BLaER1 (cell line): ENCODE results near the gene MTUS2.

ENCODE experiments used
- H3K27ac ChIP-seq: shearing (Covaris generic); formaldehyde crosslinking; 2 replicates; pipeline ENCODE4 v1.8.1; 2022
- H3K27me3 ChIP-seq: shearing (Covaris generic); formaldehyde crosslinking; 2 replicates; pipeline ENCODE4 v1.8.1; 2022
- H3K36me3 ChIP-seq: shearing (Covaris generic); formaldehyde crosslinking; 2 replicates; pipeline ENCODE4 v1.8.1; 2022
- H3K4me1 ChIP-seq: shearing (Covaris generic); formaldehyde crosslinking; 2 replicates; pipeline ENCODE4 v1.8.1; 2022
- H3K4me2 ChIP-seq: shearing (Covaris generic); formaldehyde crosslinking; 2 replicates; pipeline ENCODE4 v1.8.1; 2022
- H3K4me3 ChIP-seq: shearing (Covaris generic); formaldehyde crosslinking; 2 replicates; pipeline ENCODE4 v1.8.1; 2022
- H3K9ac ChIP-seq: shearing (Covaris generic); formaldehyde crosslinking; 2 replicates; pipeline ENCODE4 v1.8.1; 2022
- H3K9me3 ChIP-seq: shearing (Covaris generic); formaldehyde crosslinking; 2 replicates; pipeline ENCODE4 v1.8.1; 2022
- H4K20me1 ChIP-seq: shearing (Covaris generic); formaldehyde crosslinking; 2 replicates; pipeline ENCODE4 v1.8.1; 2022
- Cebpa-rat ChIP-seq: shearing (Covaris generic); IDR thresholded peaks from 2 replicates; pipeline ENCODE4 v1.8.1; 2022

MTUS2 gene

DNA sequence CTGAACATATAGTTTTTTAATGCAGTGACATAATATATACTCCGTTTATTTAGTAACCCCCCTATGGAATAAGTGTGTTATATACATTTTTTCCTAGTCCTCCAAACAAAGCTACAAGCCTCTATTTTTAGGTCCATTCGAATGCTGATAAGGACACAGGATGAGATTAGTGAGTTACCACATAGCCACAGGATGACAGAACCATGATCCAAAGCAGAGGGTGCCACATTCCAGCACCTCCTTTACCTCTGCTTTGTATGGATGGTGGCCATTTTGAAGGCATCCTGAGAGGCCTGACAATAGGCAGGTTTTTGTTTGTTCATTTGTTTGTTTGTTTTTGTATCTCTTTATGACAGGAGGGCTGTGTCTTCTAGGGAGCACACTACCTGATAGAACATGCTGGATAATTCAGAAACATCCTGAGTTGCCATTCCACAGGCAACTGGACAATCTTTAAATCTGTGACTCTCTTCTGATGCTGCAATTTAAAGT is 186.3 kb downstream of the MTUS2 start:
- no peaks in the 10 kb centered on the region for H3K27me3 ChIP-seq

DNA sequence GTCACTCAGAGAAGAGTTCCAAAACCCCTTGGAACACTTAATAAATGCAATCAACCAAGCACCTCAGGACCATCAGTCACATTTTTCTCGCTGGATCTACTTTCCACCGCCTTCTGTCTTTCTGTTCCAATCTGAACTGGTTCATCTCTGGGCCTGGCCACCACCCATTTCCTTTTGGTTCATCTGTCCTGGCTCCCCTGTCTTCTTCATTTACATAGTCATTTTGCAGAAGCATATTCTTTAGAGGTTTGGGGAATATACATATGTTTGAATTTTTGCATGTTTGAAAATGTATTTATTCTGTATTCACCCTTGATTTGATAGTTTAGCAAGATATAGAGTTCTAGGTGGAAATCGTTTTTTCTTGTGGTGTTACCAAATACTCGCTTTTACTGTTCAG is 188.2 kb downstream of the MTUS2 start:
- Histone ChIP-seq H3K36me3 (no peaks in the 10 kb centered on the region), H3K27me3 (no peaks in the 10 kb centered on the region), H3K4me1 (no peaks in the 10 kb centered on the region), H4K20me1 (no peaks in the 10 kb centered on the region), H3K9me3 (no peaks in the 10 kb centered on the region), H3K9ac (no peak overlapping the region), H3K4me2 (no peak overlapping the region), H3K27ac (no peak overlapping the region), H3K4me3 (no peak overlapping the region)
- no peak for TF ChIP-seq Cebpa-rat

More for the DNA sequence above, 186.3 kb downstream of the MTUS2 start:
- no peaks in the 10 kb centered on the region for H3K4me1 ChIP-seq
- no peak overlapping the region for H3K27ac ChIP-seq
- H3K9ac ChIP-seq: no peak overlapping the region
- TF ChIP-seq Cebpa-rat: no peak
- H3K4me2 ChIP-seq: no peak overlapping the region
- H3K4me3 ChIP-seq: no peak overlapping the region
- no peaks in the 10 kb centered on the region for H3K9me3 ChIP-seq
- no peaks in the 10 kb centered on the region for H3K36me3 ChIP-seq
- H4K20me1 ChIP-seq: no peaks in the 10 kb centered on the region

- Histone ChIP-seq H3K27ac (no peak overlapping the region), H3K9ac (no peak overlapping the region), H3K4me2 (peak overlapping the region; percentile 60), H3K27me3 (no peaks in the 10 kb centered on the region), H3K4me1 (peaks cover 28% of the 10 kb centered on the region), H3K9me3 (no peaks in the 10 kb centered on the region), H3K4me3 (no peak overlapping the region), H3K36me3 (no peaks in the 10 kb centered on the region), H4K20me1 (no peaks in the 10 kb centered on the region)
- no peak for TF ChIP-seq Cebpa-rat
Observed at GRCh38 chr13:29020314-29020713, 200.2 kb downstream of the MTUS2 start.

- Histone ChIP-seq H3K9me3 (no peaks in the 10 kb centered on the region), H3K27ac (no peak overlapping the region), H3K4me2 (peak overlapping the region; percentile 60), H3K4me1 (peaks cover 28% of the 10 kb centered on the region), H3K9ac (no peak overlapping the region), H4K20me1 (no peaks in the 10 kb centered on the region), H3K4me3 (no peak overlapping the region), H3K36me3 (no peaks in the 10 kb centered on the region), H3K27me3 (no peaks in the 10 kb centered on the region)
- TF ChIP-seq Cebpa-rat: no peak
Observed at GRCh38 chr13:29021311-29021710, 201.2 kb downstream of the MTUS2 start.

DNA sequence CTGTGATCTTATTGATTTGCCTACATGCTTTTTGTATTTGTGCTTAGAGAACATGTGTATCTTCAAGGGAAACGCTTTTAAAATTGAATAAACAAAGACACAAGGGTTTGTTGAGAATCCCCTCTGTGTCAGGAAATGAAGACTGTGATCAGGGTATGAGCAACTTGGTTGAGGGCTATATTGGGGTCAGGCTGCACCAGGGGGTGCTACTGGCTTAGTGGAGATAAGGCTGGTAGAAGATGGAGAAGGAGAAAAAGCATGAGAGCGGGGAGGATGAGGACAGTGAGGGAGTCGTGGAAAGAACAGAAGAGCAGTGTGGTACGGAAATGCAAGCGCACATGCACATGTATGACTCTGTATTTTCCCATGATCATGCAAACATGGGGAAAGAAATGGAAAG is 201.6 kb downstream of the MTUS2 start:
- TF ChIP-seq Cebpa-rat: no peak
- no peak overlapping the region for H3K9ac ChIP-seq
- peak overlapping the region; percentile 60 for H3K4me2 ChIP-seq

DNA sequence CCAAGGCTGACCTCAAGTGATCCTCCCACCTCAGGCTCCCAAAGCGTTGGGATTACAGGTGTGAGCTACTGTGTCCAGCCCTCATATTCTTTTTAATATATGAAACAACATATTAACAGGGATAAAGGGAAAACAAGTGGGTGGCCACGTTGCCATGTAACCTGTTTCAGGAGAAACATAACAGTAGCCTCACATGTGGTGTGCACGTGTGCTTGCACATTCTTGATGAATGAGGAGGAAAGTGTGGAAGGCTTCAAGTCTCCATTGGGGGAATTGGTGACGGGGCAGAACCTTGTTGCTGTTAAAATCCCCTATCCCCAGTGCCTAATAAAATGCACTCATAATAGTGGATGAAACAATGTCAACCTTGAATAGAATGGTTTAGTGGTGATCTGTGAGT is 202.3 kb downstream of the MTUS2 start:
- no peak overlapping the region for H3K9ac ChIP-seq
- H3K4me2 ChIP-seq: no peak overlapping the region
- no peak overlapping the region for H3K27ac ChIP-seq
- no peaks in the 10 kb centered on the region for H3K36me3 ChIP-seq
- H3K9me3 ChIP-seq: peaks cover 4% of the 10 kb centered on the region; the same call in 1 of the 2 replicates
- H3K27me3 ChIP-seq: no peaks in the 10 kb centered on the region
- no peaks in the 10 kb centered on the region for H4K20me1 ChIP-seq
- no peak for TF ChIP-seq Cebpa-rat
- peaks cover 28% of the 10 kb centered on the region for H3K4me1 ChIP-seq
- no peak overlapping the region for H3K4me3 ChIP-seq

More for the DNA sequence above, 201.6 kb downstream of the MTUS2 start:
- Histone ChIP-seq H3K36me3 (no peaks in the 10 kb centered on the region), H3K9me3 (no peaks in the 10 kb centered on the region), H3K4me3 (no peak overlapping the region), H4K20me1 (no peaks in the 10 kb centered on the region), H3K4me1 (peaks cover 28% of the 10 kb centered on the region), H3K27me3 (no peaks in the 10 kb centered on the region), H3K27ac (no peak overlapping the region)

DNA sequence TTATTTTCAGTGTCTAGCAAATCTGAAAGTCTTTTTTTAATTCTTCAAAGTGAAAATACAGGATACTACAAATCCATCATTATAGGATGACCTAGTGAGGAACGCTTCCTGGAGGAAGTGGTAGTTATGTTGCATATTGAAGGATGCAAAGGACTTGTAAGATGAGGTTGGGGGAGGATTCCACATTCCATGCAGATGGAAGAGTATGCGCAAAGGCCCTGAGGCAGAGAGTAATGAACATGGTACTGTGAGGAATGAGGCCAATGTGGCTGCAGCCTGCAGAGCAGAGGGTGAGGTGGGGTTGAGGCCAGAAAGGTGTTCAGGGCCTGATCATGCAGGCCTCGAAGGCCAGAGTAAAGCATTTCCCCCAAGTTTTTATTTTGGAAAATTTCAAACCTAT is 202.8 kb downstream of the MTUS2 start:
- H4K20me1 ChIP-seq: no peaks in the 10 kb centered on the region
- H3K4me1 ChIP-seq: peaks cover 28% of the 10 kb centered on the region
- no peak for TF ChIP-seq Cebpa-rat

DNA sequence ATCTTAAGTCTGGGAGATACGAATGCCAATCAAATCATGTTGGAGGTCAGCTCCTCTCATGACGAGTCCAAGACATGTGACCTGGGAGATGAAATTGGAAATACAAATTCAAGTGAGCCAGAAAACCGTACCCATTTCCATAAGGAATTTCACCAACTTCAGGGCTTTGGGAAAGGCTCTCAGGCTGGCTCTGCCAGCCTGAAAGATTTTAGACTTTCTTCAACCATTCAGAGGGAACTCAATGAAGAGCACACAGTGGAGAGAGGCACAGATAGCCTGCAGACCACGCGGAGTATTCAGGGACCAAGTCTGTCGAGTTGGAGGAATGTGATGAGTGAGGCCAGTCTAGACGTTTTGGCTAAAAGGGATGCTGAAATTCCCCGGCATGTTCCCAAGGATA is 204.6 kb downstream of the MTUS2 start:
- peaks cover 25% of the 10 kb centered on the region for H3K4me1 ChIP-seq
- no peak for TF ChIP-seq Cebpa-rat

More for the DNA sequence above, 202.8 kb downstream of the MTUS2 start:
- Histone ChIP-seq H3K4me2 (no peak overlapping the region), H3K9me3 (peaks cover 9% of the 10 kb centered on the region; the same call in 1 of the 2 replicates), H3K9ac (no peak overlapping the region), H3K27me3 (no peaks in the 10 kb centered on the region), H3K4me3 (no peak overlapping the region), H3K27ac (no peak overlapping the region), H3K36me3 (no peaks in the 10 kb centered on the region)

GRCh38 chr13:29028868-29029267 is 208.7 kb downstream of the MTUS2 start:
- no peak overlapping the region for H3K9ac ChIP-seq
- no peak for TF ChIP-seq Cebpa-rat
- no peak overlapping the region for H3K4me2 ChIP-seq
- H3K4me1 ChIP-seq: no peaks in the 10 kb centered on the region
- H3K4me3 ChIP-seq: no peak overlapping the region
- no peaks in the 10 kb centered on the region for H3K27me3 ChIP-seq
- no peaks in the 10 kb centered on the region for H4K20me1 ChIP-seq
- H3K27ac ChIP-seq: no peak overlapping the region
- peaks cover 22% of the 10 kb centered on the region; the same call in 1 of the 2 replicates for H3K9me3 ChIP-seq
- H3K36me3 ChIP-seq: no peaks in the 10 kb centered on the region

More for the DNA sequence above, 204.6 kb downstream of the MTUS2 start:
- H3K27me3 ChIP-seq: no peaks in the 10 kb centered on the region
- no peaks in the 10 kb centered on the region for H4K20me1 ChIP-seq
- no peak overlapping the region for H3K4me2 ChIP-seq
- H3K9ac ChIP-seq: no peak overlapping the region
- H3K4me3 ChIP-seq: no peak overlapping the region
- H3K36me3 ChIP-seq: no peaks in the 10 kb centered on the region
- H3K27ac ChIP-seq: no peak overlapping the region
- H3K9me3 ChIP-seq: peaks cover 22% of the 10 kb centered on the region; the same call in 1 of the 2 replicates

DNA sequence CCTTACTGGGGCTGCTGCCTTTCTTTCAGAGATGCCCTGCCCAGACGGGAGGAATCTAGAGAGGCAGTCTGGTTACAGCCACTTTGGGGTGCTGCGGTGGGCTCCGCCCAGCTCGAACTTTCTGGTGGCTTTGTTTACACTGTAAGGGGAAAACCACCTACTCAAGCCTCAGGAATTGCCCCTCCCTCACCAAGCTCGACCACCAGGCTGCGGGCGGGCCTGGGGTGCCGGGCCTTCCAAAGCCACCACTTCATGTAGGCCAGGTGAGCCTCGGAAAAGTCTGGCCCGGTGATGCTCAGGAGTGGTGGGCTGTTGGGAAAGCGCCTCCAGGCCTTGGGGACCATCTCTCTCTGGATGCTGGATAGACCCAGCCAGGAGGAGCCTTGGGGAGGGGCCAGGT is 218.6 kb downstream of the MTUS2 start:
- no peaks in the 10 kb centered on the region for H3K36me3 ChIP-seq
- H3K9me3 ChIP-seq: no peaks in the 10 kb centered on the region
- H3K27me3 ChIP-seq: no peaks in the 10 kb centered on the region
- H4K20me1 ChIP-seq: no peaks in the 10 kb centered on the region
- no peak overlapping the region for H3K4me3 ChIP-seq
- H3K27ac ChIP-seq: no peak overlapping the region
- H3K4me1 ChIP-seq: no peaks in the 10 kb centered on the region
- no peak for TF ChIP-seq Cebpa-rat
- no peak overlapping the region for H3K4me2 ChIP-seq
- no peak overlapping the region for H3K9ac ChIP-seq

- Histone ChIP-seq H3K9ac (no peak overlapping the region), H3K4me1 (no peaks in the 10 kb centered on the region), H4K20me1 (no peaks in the 10 kb centered on the region), H3K9me3 (peaks cover 1% of the 10 kb centered on the region), H3K27ac (no peak overlapping the region), H3K4me3 (no peak overlapping the region), H3K36me3 (no peaks in the 10 kb centered on the region), H3K4me2 (no peak overlapping the region), H3K27me3 (no peaks in the 10 kb centered on the region)
- TF ChIP-seq Cebpa-rat: no peak
Observed at GRCh38 chr13:29039212-29039611, 219.1 kb downstream of the MTUS2 start.
